ENCODE results near the gene ATP2B2.

ATP2B2 gene

DNA sequence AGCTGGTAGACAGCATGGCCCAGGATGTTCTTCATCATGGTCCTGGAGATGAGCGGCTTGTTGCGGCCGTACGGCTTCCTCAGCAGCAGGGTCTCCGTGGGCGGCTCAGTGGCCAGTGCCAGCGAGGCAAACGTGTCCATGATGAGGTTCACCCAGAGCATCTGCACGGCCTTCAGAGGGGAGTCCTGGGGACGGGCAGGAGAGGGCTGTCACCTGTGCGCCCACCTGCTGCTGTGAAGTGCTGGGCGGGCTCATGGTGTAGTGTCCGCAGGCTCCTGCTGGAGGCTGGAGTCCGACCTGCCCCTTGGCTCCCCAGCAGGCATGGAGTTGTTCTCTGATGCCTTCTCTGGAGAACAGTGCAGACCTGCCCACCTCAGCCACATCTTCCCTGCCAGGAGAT is 162.6 kb downstream of the ATP2B2 start:
- TF ChIP-seq ZNF274 (IDR thresholded peaks at IDR 0.05; ENCODE audit: low read depth, low read length), result no peak
- H3K4me3 ChIP-seq (ENCODE audit: low read length), result no peak overlapping the region

DNA sequence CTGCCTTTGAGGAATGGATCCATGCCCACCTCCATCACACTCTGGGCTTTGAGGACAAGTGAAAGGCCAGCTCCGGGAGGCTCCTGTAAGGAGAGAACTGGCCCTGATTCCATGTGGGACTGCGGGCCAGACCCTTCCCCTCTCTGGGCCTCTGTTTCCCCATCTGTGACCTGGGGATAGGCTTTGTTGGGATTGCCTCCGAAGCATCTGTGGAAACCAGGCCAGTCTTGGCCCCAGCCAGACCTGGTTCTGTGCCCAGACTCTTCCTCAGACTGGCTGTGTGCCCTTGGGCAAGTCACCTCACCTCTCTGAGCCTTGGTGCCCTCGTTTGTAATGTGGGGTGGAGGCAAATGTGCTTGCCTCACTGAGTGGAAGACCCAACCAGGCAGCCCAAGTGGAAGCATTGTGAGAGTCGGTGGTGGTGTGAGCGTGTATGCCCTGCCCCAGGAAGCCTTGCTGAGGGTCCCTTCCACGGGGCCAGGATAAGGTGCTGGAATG is 163.4 kb downstream of the ATP2B2 start:
- no peak overlapping the region for H3K4me3 ChIP-seq (ENCODE audit: low read length)
- no peak for TF ChIP-seq ZNF274 (IDR thresholded peaks at IDR 0.05; ENCODE audit: low read depth, low read length)

DNA sequence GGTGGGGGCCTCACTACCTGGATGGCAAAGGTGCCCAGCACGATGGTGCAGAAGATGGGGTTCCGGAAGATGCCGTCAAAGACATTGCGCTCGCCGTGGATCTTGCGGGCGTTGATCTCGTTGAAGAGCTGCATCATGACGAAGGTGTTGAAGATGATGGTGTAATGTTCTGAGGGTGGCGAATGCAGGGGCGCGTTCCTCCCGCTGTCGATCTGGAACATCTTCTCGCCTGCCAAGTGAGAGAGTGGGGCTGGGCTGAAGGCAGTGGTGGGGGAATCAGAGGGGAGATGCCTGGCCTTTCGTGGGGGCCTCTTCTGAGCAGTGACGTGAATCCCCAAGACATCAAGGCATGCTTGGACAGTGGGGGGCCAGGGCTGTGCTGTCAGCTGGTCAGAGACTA is 164.9 kb downstream of the ATP2B2 start:
- H3K4me3 ChIP-seq (ENCODE audit: low read length), result no peak overlapping the region
- TF ChIP-seq ZNF274 (IDR thresholded peaks at IDR 0.05; ENCODE audit: low read depth, low read length), result no peak

DNA sequence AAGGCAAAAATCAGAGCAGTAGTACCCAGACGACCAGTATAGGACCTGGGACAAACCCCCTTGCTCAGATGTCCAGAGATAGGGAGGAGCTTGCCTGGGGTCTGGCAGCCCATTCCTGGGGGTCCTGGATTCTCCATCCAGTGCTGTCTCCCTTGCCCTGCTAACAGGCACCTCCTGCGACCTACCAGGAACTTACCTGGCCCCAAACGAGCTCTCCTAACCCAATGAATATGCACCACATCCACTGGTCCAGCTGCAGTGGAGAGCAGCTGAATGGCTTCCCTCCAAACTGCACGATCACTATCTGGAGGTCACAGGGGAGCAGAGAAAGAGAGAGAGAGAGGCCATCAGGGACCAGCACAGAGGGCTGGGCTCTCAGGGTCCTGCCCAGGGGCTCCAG is 165.3 kb downstream of the ATP2B2 start:
- TF ChIP-seq ZNF274 (IDR thresholded peaks at IDR 0.05; ENCODE audit: low read depth, low read length), result no peak
- no peak overlapping the region for H3K4me3 ChIP-seq (ENCODE audit: low read length)

DNA sequence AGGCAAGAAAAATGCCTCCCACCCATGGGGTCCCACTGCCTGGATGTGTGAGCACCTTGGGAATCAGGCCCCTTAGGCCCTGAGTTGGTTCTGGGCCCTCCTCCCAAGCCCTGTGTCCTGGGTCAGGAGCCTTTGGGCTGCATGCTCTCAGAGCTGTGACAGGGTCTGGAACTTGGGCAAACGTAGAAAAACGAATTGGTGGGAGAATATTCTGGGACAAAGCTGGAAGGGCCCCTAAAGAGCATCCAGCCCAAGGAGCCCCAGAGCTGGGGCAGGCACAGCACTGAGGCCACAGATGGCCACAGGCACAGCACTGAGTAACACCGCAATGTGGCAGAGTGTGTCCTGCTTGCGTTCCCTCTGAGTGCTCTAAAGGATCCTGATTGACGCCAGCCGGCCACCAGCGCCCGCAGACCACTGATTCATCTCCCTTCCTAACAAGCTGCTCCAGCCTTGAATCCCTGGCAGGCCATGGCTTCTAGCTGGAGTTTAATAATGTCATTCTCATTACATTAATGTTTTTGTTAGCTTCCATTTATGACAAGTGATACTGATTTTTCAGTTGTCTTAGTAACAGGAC is 165.9 kb downstream of the ATP2B2 start:
- no peak overlapping the region for H3K4me3 ChIP-seq (ENCODE audit: low read length)
- TF ChIP-seq ZNF274 (IDR thresholded peaks at IDR 0.05; ENCODE audit: low read depth, low read length), result no peak

DNA sequence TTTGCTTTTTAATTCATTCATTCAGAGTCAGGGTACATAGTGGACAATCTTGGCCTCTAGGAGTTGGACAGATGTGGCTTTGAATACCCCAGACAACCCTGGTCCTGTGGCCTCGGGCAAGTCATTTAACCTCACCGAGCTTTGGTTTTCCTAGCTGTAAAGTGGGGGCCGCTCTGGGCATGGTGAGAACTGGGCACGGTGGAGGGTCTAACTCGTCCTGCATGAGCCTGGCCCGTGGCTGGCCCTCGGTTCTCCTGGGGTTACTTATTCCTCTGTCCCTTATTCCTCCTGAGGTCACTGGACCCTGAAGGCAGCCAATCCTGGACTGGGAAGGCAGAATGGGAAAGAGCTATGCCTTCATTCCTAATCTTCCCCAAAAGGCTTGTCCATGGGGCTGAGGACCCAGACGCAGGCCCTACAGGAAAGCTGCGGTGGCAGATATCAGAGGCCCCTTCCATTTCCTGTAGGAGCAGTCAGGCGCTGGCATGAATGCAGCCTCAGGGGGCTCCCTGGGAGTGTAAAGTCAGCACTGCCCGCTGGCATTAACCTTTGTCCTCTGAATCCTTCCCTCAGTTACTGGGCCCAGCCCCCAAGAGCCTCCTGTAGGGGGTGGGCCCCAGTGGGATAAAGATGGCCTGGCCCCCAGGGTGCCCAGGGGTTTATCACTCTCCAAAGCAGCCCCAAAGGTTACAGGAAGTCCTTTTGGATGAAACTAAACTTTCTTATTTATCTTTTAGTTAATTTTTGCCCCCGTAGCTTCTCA is 166.6 kb downstream of the ATP2B2 start:
- no peak overlapping the region for H3K4me3 ChIP-seq (ENCODE audit: low read length)
- TF ChIP-seq ZNF274 (IDR thresholded peaks at IDR 0.05; ENCODE audit: low read depth, low read length), result no peak

DNA sequence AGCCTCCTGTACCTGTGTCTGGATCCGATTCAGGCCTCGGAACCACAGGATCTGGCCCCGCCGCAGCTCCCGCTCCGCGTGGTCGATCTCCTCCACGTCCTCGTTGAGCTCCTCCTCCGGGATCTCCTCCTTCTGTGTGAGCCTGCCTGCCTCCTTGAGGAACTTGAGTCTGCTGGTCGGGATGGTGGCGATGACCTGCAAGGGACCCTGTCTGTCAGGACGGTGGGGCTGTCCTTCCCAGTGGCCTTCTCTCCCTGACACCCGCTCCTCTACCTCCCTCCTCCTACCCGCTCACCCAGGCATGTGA is 167.3 kb downstream of the ATP2B2 start:
- no peak overlapping the region for H3K4me3 ChIP-seq (ENCODE audit: low read length)
- no peak for TF ChIP-seq ZNF274 (IDR thresholded peaks at IDR 0.05; ENCODE audit: low read depth, low read length)

DNA sequence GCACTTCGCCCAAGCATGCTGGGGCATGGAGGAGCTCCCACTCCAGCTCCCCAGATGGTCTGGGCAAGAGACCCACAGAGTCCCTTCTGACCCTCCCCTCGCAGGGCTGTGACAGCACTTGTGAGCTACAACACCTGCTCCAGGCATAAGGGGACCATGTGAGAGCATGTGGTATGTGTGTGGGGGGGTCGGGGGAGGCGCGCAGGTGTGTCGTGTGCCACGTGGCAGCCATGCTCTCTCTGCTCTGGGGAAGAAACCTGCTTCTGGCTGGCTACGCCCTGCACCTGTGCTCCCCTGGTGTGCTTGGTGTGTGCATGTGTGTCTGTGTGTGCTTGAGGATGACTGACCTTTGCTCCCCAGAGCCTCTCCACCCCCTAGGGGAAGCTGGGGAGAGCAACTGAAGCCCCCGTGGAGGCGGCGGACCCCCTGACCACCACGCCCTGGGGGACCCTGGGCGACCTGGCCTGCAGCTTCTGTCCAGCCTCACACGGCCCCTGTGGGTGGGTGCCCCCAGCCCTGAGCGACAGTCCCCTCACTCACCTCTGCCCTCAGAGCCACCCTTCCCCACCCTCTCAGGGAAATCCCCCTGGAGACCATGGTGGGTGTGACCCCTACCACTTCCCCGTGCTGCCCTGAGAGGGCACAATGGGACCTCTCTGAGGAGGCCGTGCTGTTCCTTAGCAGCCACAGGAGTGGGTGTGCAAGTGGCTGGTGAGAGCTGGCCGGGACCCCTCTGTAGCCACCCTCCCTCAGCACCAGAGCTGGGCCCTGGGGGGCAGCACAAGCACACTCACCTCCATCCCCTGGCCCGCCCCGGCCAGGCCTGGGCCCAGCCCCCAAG is 167.8 kb downstream of the ATP2B2 start:
- H3K4me3 ChIP-seq (ENCODE audit: low read length), result no peak overlapping the region
- no peak for TF ChIP-seq ZNF274 (IDR thresholded peaks at IDR 0.05; ENCODE audit: low read depth, low read length)

DNA sequence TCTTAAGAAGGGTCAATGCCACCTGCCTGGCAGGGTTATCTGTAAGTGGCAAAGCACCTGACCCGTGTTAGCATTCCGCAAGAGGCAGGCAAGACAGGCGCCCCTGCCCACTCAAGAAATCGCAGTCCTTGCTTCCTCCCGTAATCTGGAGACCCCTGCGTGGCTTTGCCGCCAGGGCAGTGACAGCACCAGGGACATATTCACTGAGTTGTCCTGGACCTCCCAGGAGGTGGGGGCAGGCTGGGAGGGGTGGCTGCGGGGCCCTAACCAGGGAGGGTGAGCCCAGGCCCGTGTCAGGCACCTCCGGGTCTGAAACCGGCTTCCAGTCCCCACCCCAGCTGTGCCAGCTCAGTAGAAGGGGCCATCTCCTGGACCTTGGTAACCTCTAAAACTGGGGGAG is 168.6 kb downstream of the ATP2B2 start:
- TF ChIP-seq ZNF274 (IDR thresholded peaks at IDR 0.05; ENCODE audit: low read depth, low read length), result no peak
- no peak overlapping the region for H3K4me3 ChIP-seq (ENCODE audit: low read length)

DNA sequence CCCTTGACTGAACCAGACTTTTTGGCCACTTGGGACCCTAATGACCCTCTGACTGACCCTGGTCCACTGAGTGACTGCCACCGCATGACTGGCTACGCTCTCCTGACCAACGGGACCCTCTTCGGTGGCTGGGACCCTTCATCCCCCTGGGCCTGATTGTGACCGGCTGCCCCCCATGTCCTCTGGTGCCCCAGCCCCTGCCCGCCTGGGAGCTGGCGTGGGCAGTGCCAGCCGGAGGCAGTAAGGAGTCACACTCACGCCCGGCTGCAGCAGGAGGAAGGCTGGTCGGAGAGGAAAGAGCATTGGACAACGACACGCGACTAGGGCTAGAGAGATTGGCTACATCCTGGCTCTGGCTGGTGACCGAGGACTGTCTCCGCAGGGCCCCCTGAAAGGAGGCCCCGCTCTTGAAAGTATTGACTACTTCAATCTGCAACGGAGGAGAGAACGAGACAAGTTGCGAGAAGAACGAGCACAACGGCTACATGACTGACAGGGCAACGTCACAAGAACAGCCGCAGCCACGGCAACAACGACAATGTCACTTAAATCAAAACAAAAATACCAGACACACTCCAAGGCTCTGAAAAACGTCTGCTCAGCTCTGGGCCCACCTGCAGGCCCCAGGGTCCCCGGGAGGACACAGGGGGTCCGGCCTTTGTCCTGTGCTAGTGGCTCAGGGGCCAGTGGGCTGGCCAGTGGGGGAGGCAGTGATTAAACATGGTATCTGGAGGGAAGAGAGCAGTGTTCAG is 169.3 kb downstream of the ATP2B2 start:
- TF ChIP-seq ZNF274 (IDR thresholded peaks at IDR 0.05; ENCODE audit: low read depth, low read length), result no peak
- no peak overlapping the region for H3K4me3 ChIP-seq (ENCODE audit: low read length)

DNA sequence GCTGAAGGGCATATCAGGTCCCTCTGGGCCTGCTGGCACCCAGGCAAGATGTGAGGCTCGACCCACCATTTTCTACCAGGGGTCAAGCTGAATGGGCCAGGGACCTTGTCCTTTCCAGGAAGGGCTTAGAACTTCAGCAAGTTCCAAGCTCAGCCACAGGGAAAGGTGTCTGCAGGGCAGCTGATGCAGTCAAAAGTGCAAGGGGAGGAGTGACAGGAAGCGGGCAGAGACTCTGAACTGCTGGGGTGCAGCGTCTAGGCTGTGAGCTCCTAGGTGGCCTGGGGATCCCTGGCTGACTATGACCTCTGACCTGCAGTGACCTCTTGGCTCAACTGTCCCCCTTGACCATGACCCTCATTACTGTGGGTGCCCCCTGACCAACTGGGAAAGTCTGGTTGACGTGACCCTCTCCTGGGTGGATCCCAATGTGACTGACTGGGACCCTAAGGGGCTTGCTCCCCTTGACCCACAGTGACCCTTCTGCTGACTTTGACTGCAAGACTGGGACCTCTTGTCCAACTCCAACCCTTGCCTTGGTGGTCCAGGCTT is 170.1 kb downstream of the ATP2B2 start:
- no peak for TF ChIP-seq ZNF274 (IDR thresholded peaks at IDR 0.05; ENCODE audit: low read depth, low read length)
- no peak overlapping the region for H3K4me3 ChIP-seq (ENCODE audit: low read length)

DNA sequence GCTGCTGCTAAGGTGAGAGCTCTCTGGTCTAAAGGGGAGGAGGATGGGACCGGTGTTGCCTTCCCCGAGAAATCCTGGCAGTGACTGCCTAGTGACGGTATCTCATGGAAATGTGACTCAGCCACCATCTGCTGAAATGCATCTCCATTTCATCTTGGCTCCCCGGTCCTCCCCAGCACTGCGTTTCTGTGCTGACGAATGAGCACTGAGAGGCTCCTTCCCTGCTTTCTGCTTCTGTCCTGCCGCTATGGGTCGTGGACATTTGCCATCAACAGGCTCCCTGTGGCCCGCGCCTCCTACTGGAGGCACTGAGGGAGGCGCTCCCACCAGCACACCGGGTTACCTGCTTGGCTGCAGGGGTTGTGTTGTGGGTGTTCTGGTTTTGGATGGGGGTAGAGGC is 170.9 kb downstream of the ATP2B2 start:
- no peak overlapping the region for H3K4me3 ChIP-seq (ENCODE audit: low read length)
- TF ChIP-seq ZNF274 (IDR thresholded peaks at IDR 0.05; ENCODE audit: low read depth, low read length), result no peak

DNA sequence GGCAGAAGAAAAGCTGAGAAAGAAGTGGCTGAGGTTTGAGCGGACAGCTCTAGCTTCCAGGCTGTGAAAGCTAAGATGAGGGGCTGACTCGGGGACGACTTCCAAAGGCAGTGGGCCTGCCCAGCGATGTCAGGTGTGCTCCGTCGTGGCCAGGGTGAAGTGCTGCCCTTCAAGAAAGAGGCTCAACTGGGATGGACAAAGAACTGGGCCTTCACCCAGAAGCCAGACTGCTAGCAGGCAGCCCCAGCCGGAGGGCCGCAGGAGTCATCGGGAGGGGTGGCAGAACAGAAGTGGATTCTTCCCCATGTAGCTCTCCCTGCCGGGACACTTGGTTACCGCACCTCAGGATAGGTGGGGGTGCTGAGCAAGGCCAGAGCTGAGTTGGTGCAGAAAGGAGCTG is 171.3 kb downstream of the ATP2B2 start:
- no peak for TF ChIP-seq ZNF274 (IDR thresholded peaks at IDR 0.05; ENCODE audit: low read depth, low read length)
- no peak overlapping the region for H3K4me3 ChIP-seq (ENCODE audit: low read length)

DNA sequence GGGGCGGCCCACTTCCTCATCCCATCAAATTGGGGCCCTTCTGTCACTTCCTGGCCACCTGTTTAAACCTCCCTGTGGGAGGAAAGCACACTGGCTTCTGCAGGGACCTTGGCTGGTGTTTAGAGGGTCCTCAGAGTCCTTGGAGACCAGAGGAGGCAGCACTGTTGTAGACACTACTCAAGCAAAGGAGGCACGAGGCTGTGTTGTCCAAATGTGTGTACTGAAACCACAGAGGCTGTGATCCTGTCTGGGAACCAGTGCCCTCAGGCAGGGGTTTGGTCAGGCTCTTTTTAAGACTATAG is 172.1 kb downstream of the ATP2B2 start:
- TF ChIP-seq ZNF274 (IDR thresholded peaks at IDR 0.05; ENCODE audit: low read depth, low read length), result no peak

More for the DNA sequence above, 172.1 kb downstream of the ATP2B2 start:
- H3K4me3 ChIP-seq (ENCODE audit: low read length), result no peak overlapping the region
